ENCODE measurements around the gene NFKB2.

Gene NFKB2

GRCh38 chr10:102413806-102414561 is 18.5 kb downstream of the NFKB2 start:
- no peak overlapping the region for H3K27ac ChIP-seq (ENCODE audit: low read depth, low read length)
- H3K4me3 ChIP-seq (ENCODE audit: low read depth in 1 of 5, low read length in 5 of 5), result no peak overlapping the region
- H3K9me3 ChIP-seq (ENCODE audit: control insufficient read depth in 5 of 5, low read length in 5 of 5), result no peaks in the 10 kb centered on the region
- H3K4me1 ChIP-seq (ENCODE audit: control insufficient read depth in 5 of 5, insufficient read depth in 5 of 5, low read length in 5 of 5), result peaks cover 0 to 16% (median 14%) of the 10 kb centered on the region in 5 donors
- peaks cover 58 to 82% (median 72%) of the 10 kb centered on the region in 5 donors for H3K27me3 ChIP-seq (ENCODE audit: control insufficient read depth in 5 of 5, insufficient read depth in 4 of 5, low read length in 5 of 5)
- H3K9ac ChIP-seq (ENCODE audit: low read length in 5 of 5), result no peak overlapping the region
- no peaks in the 10 kb centered on the region for H3K36me3 ChIP-seq (ENCODE audit: control insufficient read depth in 5 of 5, insufficient read depth in 5 of 5, low read length in 5 of 5)

- Histone ChIP-seq H3K4me1 (ENCODE audit: control insufficient read depth in 5 of 5, insufficient read depth in 5 of 5, low read length in 5 of 5) (peaks cover 0 to 20% (median 18%) of the 10 kb centered on the region in 5 donors), H3K9ac (ENCODE audit: low read length in 5 of 5) (no peak overlapping the region), H3K27me3 (ENCODE audit: control insufficient read depth in 5 of 5, insufficient read depth in 4 of 5, low read length in 5 of 5) (peaks cover 53 to 75% (median 66%) of the 10 kb centered on the region in 5 donors), H3K4me3 (ENCODE audit: low read depth in 1 of 5, low read length in 5 of 5) (no peak overlapping the region), H3K36me3 (ENCODE audit: control insufficient read depth in 5 of 5, insufficient read depth in 5 of 5, low read length in 5 of 5) (no peaks in the 10 kb centered on the region), H3K9me3 (ENCODE audit: control insufficient read depth in 5 of 5, low read length in 5 of 5) (no peaks in the 10 kb centered on the region), H3K27ac (ENCODE audit: low read depth, low read length) (no peak overlapping the region)
These were observed 19.2 kb downstream of the NFKB2 start for GRCh38 chr10:102414749-102415148.

- Histone ChIP-seq H3K27me3 (ENCODE audit: control insufficient read depth in 5 of 5, insufficient read depth in 4 of 5, low read length in 5 of 5) (peaks cover 37 to 60% (median 51%) of the 10 kb centered on the region in 5 donors), H3K9me3 (ENCODE audit: control insufficient read depth in 5 of 5, low read length in 5 of 5) (no peaks in the 10 kb centered on the region), H3K4me1 (ENCODE audit: control insufficient read depth in 5 of 5, insufficient read depth in 5 of 5, low read length in 5 of 5) (peaks cover 0 to 21% (median 18%) of the 10 kb centered on the region in 5 donors), H3K9ac (ENCODE audit: low read length in 5 of 5) (no peak overlapping the region), H3K27ac (ENCODE audit: low read depth, low read length) (no peak overlapping the region), H3K4me3 (ENCODE audit: low read depth in 1 of 5, low read length in 5 of 5) (no peak overlapping the region), H3K36me3 (ENCODE audit: control insufficient read depth in 5 of 5, insufficient read depth in 5 of 5, low read length in 5 of 5) (no peaks in the 10 kb centered on the region)
These were observed 20.8 kb downstream of the NFKB2 start for GRCh38 chr10:102416283-102416682.

GRCh38 chr10:102416695-102417094 is 21.2 kb downstream of the NFKB2 start:
- Histone ChIP-seq H3K9me3 (ENCODE audit: control insufficient read depth in 5 of 5, low read length in 5 of 5) (no peaks in the 10 kb centered on the region), H3K27me3 (ENCODE audit: control insufficient read depth in 5 of 5, insufficient read depth in 4 of 5, low read length in 5 of 5) (peaks cover 33 to 56% (median 47%) of the 10 kb centered on the region in 5 donors), H3K27ac (ENCODE audit: low read depth, low read length) (no peak overlapping the region), H3K4me1 (ENCODE audit: control insufficient read depth in 5 of 5, insufficient read depth in 5 of 5, low read length in 5 of 5) (peaks cover 0 to 26% (median 22%) of the 10 kb centered on the region in 5 donors), H3K9ac (ENCODE audit: low read length in 5 of 5) (no peak overlapping the region), H3K4me3 (ENCODE audit: low read depth in 1 of 5, low read length in 5 of 5) (no peak overlapping the region), H3K36me3 (ENCODE audit: control insufficient read depth in 5 of 5, insufficient read depth in 5 of 5, low read length in 5 of 5) (no peaks in the 10 kb centered on the region)

- no peaks in the 10 kb centered on the region for H3K9me3 ChIP-seq (ENCODE audit: control insufficient read depth in 5 of 5, low read length in 5 of 5)
- no peak within 1 kb of the TSS for H3K27ac ChIP-seq (ENCODE audit: low read depth, low read length)
- peaks cover 20 to 35% (median 30%) of the 10 kb centered on the region in 5 donors for H3K27me3 ChIP-seq (ENCODE audit: control insufficient read depth in 5 of 5, insufficient read depth in 4 of 5, low read length in 5 of 5)
- no peak within 1 kb of the TSS for H3K9ac ChIP-seq (ENCODE audit: low read length in 5 of 5)
- peaks cover 3 to 45% (median 41%) of the 10 kb centered on the region in 5 donors for H3K4me1 ChIP-seq (ENCODE audit: control insufficient read depth in 5 of 5, insufficient read depth in 5 of 5, low read length in 5 of 5)
- peak within 1 kb of the TSS; percentile 77 to 98 (median 95) for H3K4me3 ChIP-seq (ENCODE audit: low read depth in 1 of 5, low read length in 5 of 5)
- H3K36me3 ChIP-seq (ENCODE audit: control insufficient read depth in 5 of 5, insufficient read depth in 5 of 5, low read length in 5 of 5), result peaks cover 0 to 8% (median 5%) of the 10 kb centered on the region in 5 donors
These were observed 23.2 kb downstream of the NFKB2 start, which contains the start of gene PSD for GRCh38 chr10:102418622-102419268. PSD (minus strand) TSS chr10:102418785; CDS start chr10:102417038, 1,747 bp downstream.

- peaks cover 20 to 32% (median 27%) of the 10 kb centered on the region in 5 donors for H3K27me3 ChIP-seq (ENCODE audit: control insufficient read depth in 5 of 5, insufficient read depth in 4 of 5, low read length in 5 of 5)
- H3K4me3 ChIP-seq (ENCODE audit: low read depth in 1 of 5, low read length in 5 of 5), result peak overlapping the region; percentile 77 to 98 (median 95)
- peaks cover 3 to 45% (median 41%) of the 10 kb centered on the region in 5 donors for H3K4me1 ChIP-seq (ENCODE audit: control insufficient read depth in 5 of 5, insufficient read depth in 5 of 5, low read length in 5 of 5)
- H3K27ac ChIP-seq (ENCODE audit: low read depth, low read length), result no peak overlapping the region
- H3K9ac ChIP-seq (ENCODE audit: low read length in 5 of 5), result peak overlapping the region in 2 of 5 donors; percentile 84 to 88
- no peaks in the 10 kb centered on the region for H3K9me3 ChIP-seq (ENCODE audit: control insufficient read depth in 5 of 5, low read length in 5 of 5)
- H3K36me3 ChIP-seq (ENCODE audit: control insufficient read depth in 5 of 5, insufficient read depth in 5 of 5, low read length in 5 of 5), result peaks cover 0 to 16% (median 13%) of the 10 kb centered on the region in 5 donors
These were observed 24.0 kb downstream of the NFKB2 start for GRCh38 chr10:102419269-102420180.

- Histone ChIP-seq H3K27ac (ENCODE audit: low read depth, low read length) (peak overlapping the region; percentile 81), H3K4me1 (ENCODE audit: control insufficient read depth in 5 of 5, insufficient read depth in 5 of 5, low read length in 5 of 5) (peaks cover 3 to 45% (median 41%) of the 10 kb centered on the region in 5 donors), H3K9me3 (ENCODE audit: control insufficient read depth in 5 of 5, low read length in 5 of 5) (no peaks in the 10 kb centered on the region), H3K36me3 (ENCODE audit: control insufficient read depth in 5 of 5, insufficient read depth in 5 of 5, low read length in 5 of 5) (peaks cover 0 to 22% (median 19%) of the 10 kb centered on the region in 5 donors), H3K9ac (ENCODE audit: low read length in 5 of 5) (peak overlapping the region; percentile 63 to 88 (median 84)), H3K27me3 (ENCODE audit: control insufficient read depth in 5 of 5, insufficient read depth in 4 of 5, low read length in 5 of 5) (peaks cover 17 to 27% (median 20%) of the 10 kb centered on the region in 5 donors), H3K4me3 (ENCODE audit: low read depth in 1 of 5, low read length in 5 of 5) (peak overlapping the region; percentile 95 to 99 (median 96))
These were observed 24.7 kb downstream of the NFKB2 start for GRCh38 chr10:102420181-102420713.

- H3K27me3 ChIP-seq (ENCODE audit: control insufficient read depth in 5 of 5, insufficient read depth in 4 of 5, low read length in 5 of 5), result peaks cover 15 to 23% (median 17%) of the 10 kb centered on the region in 5 donors
- H3K36me3 ChIP-seq (ENCODE audit: control insufficient read depth in 5 of 5, insufficient read depth in 5 of 5, low read length in 5 of 5), result peaks cover 0 to 22% (median 19%) of the 10 kb centered on the region in 5 donors
- peak within 1 kb of the TSS; percentile 95 to 99 (median 96) for H3K4me3 ChIP-seq (ENCODE audit: low read depth in 1 of 5, low read length in 5 of 5)
- H3K9ac ChIP-seq (ENCODE audit: low read length in 5 of 5), result peak within 1 kb of the TSS; percentile 63 to 88 (median 84)
- H3K27ac ChIP-seq (ENCODE audit: low read depth, low read length), result peak within 1 kb of the TSS; percentile 81
- peaks cover 3 to 45% (median 41%) of the 10 kb centered on the region in 5 donors for H3K4me1 ChIP-seq (ENCODE audit: control insufficient read depth in 5 of 5, insufficient read depth in 5 of 5, low read length in 5 of 5)
- no peaks in the 10 kb centered on the region for H3K9me3 ChIP-seq (ENCODE audit: control insufficient read depth in 5 of 5, low read length in 5 of 5)
These were observed 25.4 kb downstream of the NFKB2 start, which contains the start of gene FBXL15 for GRCh38 chr10:102420714-102421506. FBXL15 (plus strand) TSS chr10:102420836; CDS start chr10:102421130, 294 bp downstream.

GRCh38 chr10:102421507-102421756 is 25.9 kb downstream of the NFKB2 start:
- Histone ChIP-seq H3K27ac (ENCODE audit: low read depth, low read length) (peak overlapping the region; percentile 81), H3K27me3 (ENCODE audit: control insufficient read depth in 5 of 5, insufficient read depth in 4 of 5, low read length in 5 of 5) (peaks cover 11 to 18% (median 12%) of the 10 kb centered on the region in 5 donors), H3K4me1 (ENCODE audit: control insufficient read depth in 5 of 5, insufficient read depth in 5 of 5, low read length in 5 of 5) (peaks cover 3 to 45% (median 41%) of the 10 kb centered on the region in 5 donors), H3K4me3 (ENCODE audit: low read depth in 1 of 5, low read length in 5 of 5) (peak overlapping the region; percentile 67 to 98 (median 95)), H3K9ac (ENCODE audit: low read length in 5 of 5) (peak overlapping the region in 4 of 5 donors; percentile 80 to 88 (median 84)), H3K9me3 (ENCODE audit: control insufficient read depth in 5 of 5, low read length in 5 of 5) (no peaks in the 10 kb centered on the region), H3K36me3 (ENCODE audit: control insufficient read depth in 5 of 5, insufficient read depth in 5 of 5, low read length in 5 of 5) (peaks cover 0 to 22% (median 19%) of the 10 kb centered on the region in 5 donors)

Data from subcutaneous abdominal adipose tissue (tissue), 5 donors.